Measurements from ENCODE around the gene SLC44A4.

SLC44A4 gene

GRCh38 chr6:31889331-31889972, 10.7 kb upstream of the SLC44A4 start:
- Histone ChIP-seq H3K27me3 (no peaks in the 10 kb centered on the region), H3K4me3 (ENCODE audit: low read depth, low read length) (no peak overlapping the region), H3K9me3 (no peaks in the 10 kb centered on the region), H3K36me3 (peaks cover 57% of the 10 kb centered on the region), H3K4me1 (no peaks in the 10 kb centered on the region)
- no peak for TF ChIP-seq CTCF (IDR thresholded peaks at IDR 0.05; ENCODE audit: low read depth, low read length)
- no peak for DNase-seq

DNA sequence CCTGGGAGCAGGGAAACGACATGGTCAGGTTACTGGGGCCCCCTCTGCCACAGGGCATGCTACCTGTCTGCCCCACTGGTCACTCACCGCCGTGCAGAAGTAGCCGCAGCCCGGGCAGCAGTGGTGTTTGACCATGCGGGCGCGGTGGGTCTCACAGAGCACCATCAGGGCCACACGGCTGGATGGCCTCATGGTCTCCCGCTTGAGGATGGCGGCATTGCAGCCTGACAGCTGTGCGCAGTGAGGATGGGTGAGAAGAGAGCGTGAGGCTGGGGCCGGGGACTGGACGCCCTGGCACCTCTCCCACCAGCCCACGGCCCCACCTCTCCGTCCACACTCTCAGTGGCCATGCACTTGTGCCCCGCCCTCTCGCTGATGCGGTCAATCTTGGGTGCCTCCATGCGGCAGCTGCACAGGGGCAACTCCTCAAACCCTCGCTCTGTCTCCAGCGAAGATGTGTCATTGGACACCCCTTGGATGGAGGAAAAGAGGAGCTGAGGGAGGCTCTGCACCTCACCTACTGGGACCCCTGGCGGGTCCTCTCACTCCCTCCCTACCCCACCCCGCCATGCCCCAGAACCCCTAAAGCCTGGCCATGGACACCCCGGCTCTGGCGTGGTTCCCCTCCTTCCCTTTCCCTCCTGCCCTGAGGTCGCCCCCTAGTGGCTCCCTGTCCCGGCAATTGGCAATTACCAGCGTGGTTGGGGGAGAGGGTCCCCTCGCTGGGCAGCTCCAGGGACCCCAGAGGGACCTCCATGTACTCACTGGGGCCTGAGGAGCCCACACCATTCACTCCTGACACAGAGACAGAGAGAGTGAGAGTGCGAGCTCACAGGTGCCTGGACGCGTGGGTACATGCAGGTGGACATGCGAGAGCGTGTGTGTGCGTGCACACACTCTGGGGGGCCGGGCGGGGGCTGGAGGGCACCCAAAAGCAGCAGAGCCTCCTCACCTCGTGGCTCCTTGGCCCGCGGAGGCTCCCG, 9.8 kb upstream of the SLC44A4 start:
- peak; percentile 70 for TF ChIP-seq CTCF (IDR thresholded peaks at IDR 0.05; ENCODE audit: low read depth, low read length)
- H3K27me3 ChIP-seq = no peaks in the 10 kb centered on the region
- DNase-seq = peak; percentile 60
- H3K36me3 ChIP-seq = peaks cover 54% of the 10 kb centered on the region
- H3K4me3 ChIP-seq (ENCODE audit: low read depth, low read length) = no peak overlapping the region
- H3K4me1 ChIP-seq = no peaks in the 10 kb centered on the region
- H3K9me3 ChIP-seq = no peaks in the 10 kb centered on the region

GRCh38 chr6:31887173-31888007, 8.6 kb upstream of the SLC44A4 start:
- no peak for TF ChIP-seq CTCF (IDR thresholded peaks at IDR 0.05; ENCODE audit: low read depth, low read length)
- H3K9me3 ChIP-seq = no peaks in the 10 kb centered on the region
- no peak for DNase-seq
- no peak overlapping the region for H3K4me3 ChIP-seq (ENCODE audit: low read depth, low read length)
- H3K4me1 ChIP-seq = peaks cover 4% of the 10 kb centered on the region
- no peaks in the 10 kb centered on the region for H3K27me3 ChIP-seq
- H3K36me3 ChIP-seq = peaks cover 54% of the 10 kb centered on the region

- H3K9me3 ChIP-seq = no peaks in the 10 kb centered on the region
Measured at GRCh38 chr6:31886541-31886991, 7.8 kb upstream of the SLC44A4 start.

DNA sequence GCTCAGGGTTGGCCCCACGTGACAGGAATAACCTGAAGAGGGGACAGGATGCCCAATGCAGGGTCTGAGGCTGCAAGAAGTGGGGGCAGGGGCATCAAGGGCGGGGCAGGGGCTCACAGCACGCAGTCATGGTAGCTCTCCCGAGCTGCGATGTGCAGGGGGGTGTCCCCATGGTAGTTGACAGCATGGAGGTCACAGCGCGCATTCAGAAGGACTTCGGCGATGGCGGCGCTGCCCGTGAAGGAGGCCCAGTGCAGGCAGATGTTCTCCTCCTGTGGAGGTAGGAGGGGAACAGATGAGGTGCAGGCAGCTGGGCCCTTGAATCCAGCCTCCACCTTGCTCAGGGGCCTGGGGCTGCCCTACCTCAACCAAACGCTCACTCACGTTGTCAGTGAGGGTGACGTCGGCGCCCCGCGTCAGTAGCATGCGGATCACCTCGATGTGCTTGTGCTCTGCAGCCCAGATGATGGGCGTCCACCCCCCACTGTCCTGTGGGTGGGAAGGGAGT, 5.8 kb upstream of the SLC44A4 start:
- no peak for TF ChIP-seq CTCF (IDR thresholded peaks at IDR 0.05; ENCODE audit: low read depth, low read length)
- Histone ChIP-seq H3K36me3 (peaks cover 71% of the 10 kb centered on the region), H3K4me1 (peaks cover 7% of the 10 kb centered on the region), H3K9me3 (no peaks in the 10 kb centered on the region), H3K4me3 (ENCODE audit: low read depth, low read length) (no peak overlapping the region), H3K27me3 (no peaks in the 10 kb centered on the region)
- no peak for DNase-seq

More at GRCh38 chr6:31886541-31886991, 7.8 kb upstream of the SLC44A4 start:
- H3K4me1 ChIP-seq = peaks cover 7% of the 10 kb centered on the region
- H3K27me3 ChIP-seq = no peaks in the 10 kb centered on the region
- no peak for DNase-seq
- TF ChIP-seq CTCF (IDR thresholded peaks at IDR 0.05; ENCODE audit: low read depth, low read length) = no peak
- H3K36me3 ChIP-seq = peaks cover 59% of the 10 kb centered on the region
- no peak overlapping the region for H3K4me3 ChIP-seq (ENCODE audit: low read depth, low read length)
